Measurements from ENCODE around the gene EOMES.

DNA sequence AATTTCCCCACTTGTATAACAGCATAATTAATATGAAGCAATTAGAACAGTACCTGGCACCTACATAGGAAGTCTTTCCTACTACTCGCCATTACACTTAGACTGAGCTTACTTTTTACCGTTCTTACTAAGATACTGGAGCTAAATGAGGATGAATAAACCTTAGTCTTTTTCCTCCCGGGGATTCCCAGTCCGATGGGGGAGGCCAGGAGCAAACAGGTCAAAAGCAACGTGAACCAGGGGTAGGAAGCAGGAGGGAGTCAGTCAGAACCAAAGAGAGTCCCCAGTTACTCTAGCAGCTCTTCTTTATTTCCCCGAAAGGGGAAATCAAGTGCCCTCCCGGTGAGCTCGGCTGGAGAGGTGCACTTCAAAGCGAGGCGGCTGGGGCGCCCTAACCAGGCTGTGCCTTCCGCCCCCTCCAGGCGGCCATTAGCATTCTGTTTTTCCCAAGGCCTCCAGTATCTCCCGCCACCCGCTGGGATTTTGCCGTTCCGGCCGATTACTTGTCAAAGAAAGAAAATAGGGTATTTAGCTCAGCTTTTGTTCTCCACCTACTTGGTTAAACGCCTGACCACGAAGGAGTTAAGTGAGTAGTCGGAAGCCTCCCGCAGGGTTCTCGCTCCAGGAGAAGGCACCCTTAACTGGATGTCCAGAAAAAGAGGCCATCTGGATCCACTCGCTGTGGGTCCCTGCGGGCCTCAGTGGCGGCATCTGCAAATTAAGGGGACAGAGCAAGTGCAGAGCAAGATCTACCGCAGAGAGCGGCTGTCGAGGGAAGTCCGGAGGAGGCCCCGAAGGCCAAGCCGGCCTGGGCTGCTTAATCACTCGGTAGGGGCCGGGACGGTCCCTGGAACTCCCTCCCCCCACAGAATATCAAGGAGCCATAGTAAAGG, 6.3 kb upstream of the EOMES start:
- TF ChIP-seq, protein P1, sequence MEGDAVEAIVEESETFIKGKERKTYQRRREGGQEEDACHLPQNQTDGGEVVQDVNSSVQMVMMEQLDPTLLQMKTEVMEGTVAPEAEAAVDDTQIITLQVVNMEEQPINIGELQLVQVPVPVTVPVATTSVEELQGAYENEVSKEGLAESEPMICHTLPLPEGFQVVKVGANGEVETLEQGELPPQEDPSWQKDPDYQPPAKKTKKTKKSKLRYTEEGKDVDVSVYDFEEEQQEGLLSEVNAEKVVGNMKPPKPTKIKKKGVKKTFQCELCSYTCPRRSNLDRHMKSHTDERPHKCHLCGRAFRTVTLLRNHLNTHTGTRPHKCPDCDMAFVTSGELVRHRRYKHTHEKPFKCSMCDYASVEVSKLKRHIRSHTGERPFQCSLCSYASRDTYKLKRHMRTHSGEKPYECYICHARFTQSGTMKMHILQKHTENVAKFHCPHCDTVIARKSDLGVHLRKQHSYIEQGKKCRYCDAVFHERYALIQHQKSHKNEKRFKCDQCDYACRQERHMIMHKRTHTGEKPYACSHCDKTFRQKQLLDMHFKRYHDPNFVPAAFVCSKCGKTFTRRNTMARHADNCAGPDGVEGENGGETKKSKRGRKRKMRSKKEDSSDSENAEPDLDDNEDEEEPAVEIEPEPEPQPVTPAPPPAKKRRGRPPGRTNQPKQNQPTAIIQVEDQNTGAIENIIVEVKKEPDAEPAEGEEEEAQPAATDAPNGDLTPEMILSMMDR (IDR thresholded peaks at IDR 0.05; ENCODE audit: low read depth, low read length): no peak
- no peak for TF ChIP-seq EZH2phosphoT487 (IDR thresholded peaks at IDR 0.05; ENCODE audit: low read depth)

Data from OCI-LY3 (cell line).